H1 (cell line): ENCODE results near the gene TAMALIN. TPM values are rescaled to one million over a fixed set of nuclear protein-coding genes. Genes with fewer than 3 reads are reported as not detected.

ENCODE experiments used
- RXRA ChIP-seq: IDR thresholded peaks from 2 replicates; pipeline ENCODE4 v1.6.1; 2011; ENCODE audit warnings: low read depth, mild to moderate bottlenecking, low read length, moderate library complexity; ENCODE audit not compliant: insufficient read depth
- polyA plus RNA-seq, 7 experiments: library from polyadenylated mRNA; depleted of rRNA in 3 of 7; stranded (reverse) in 5 of 7; unstranded in 2 of 7; fragments of >200 nt in 5 of 7; fragments of 200-250 nt in 2 of 7; gene quantifications; 1 replicate in 5 of 7; 2 replicates in 1 of 7; 4 replicates in 1 of 7; pipeline versions ENCODE4 v1.2.1 to v1.2.3, GENCODE V29; 2011 to 2013; ENCODE audit warnings: missing spikeins in 2 of 7, mixed read lengths in 2 of 7
- total RNA-seq: library from RNA; stranded (reverse); fragmentation: NEBNext Ultra II Directional; extraction: Animal tissue kit (Norgen Biotek cat#: 25700); gene quantifications from 2 replicates; pipeline ENCODE4 v1.2.1, GENCODE V29; 2021
- TF ChIP-seq, protein P1 (sequence below), 3 experiments: IDR thresholded peaks; 1 replicate in 2 of 3; 2 replicates in 1 of 3; pipeline versions ENCODE4 v1.5.1 to v1.6.1; 2011; ENCODE audit warnings: low read length in 3 of 3, mild to moderate bottlenecking in 3 of 3, inconsistent platforms in 2 of 3, low read depth in 1 of 3, moderate library complexity in 1 of 3; ENCODE audit not compliant: insufficient read depth in 1 of 3; ENCODE audit errors: control extremely low read depth in 1 of 3

Gene TAMALIN
- total and polyA plus RNA-seq, 2 of the 8 experiments (the other 6 are each of a cell fraction or from before 2014, with no cell fraction given): 2.6 to 4.9 TPM

DNA sequence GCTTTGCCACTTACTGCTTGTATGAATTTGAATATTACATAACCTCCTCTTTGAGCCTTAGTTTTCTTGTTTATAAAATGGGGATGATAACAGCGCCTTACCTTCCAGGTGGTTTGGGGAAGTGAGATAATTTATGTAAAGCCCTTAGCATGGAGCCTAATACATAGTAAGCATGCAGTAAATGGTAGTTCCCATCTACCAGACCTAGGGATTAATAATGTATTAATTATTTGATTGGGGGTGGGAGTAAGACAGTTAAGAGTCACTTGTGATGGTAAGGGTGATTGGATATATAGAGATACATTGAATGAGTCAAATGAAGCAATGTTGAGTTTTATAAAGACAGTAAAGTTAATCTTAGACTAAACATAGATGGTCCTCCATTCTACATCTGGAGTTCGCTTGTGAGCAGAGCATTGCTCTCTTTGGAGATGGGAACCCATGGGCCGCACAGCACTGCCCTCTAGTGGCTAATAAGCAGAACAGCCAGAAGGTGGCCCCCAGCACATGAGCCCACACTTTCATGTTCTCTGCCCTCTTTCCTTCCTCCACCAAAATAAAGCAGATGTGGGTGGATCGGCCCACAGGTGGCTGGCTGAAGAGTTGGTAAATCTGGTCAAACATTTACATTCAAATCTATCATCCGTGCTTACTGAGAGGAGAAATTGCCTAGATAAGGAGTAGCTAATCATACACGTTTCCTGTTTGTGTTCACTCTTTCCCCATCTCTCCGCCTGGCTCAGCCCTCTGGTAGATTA lies 26.5 kb upstream of the TAMALIN start (continued):
- TF ChIP-seq, protein P1, sequence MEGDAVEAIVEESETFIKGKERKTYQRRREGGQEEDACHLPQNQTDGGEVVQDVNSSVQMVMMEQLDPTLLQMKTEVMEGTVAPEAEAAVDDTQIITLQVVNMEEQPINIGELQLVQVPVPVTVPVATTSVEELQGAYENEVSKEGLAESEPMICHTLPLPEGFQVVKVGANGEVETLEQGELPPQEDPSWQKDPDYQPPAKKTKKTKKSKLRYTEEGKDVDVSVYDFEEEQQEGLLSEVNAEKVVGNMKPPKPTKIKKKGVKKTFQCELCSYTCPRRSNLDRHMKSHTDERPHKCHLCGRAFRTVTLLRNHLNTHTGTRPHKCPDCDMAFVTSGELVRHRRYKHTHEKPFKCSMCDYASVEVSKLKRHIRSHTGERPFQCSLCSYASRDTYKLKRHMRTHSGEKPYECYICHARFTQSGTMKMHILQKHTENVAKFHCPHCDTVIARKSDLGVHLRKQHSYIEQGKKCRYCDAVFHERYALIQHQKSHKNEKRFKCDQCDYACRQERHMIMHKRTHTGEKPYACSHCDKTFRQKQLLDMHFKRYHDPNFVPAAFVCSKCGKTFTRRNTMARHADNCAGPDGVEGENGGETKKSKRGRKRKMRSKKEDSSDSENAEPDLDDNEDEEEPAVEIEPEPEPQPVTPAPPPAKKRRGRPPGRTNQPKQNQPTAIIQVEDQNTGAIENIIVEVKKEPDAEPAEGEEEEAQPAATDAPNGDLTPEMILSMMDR (IDR thresholded peaks at IDR 0.05; ENCODE audit: control extremely low read depth in 1 of 3, insufficient read depth in 1 of 3, low read depth in 1 of 3, low read length in 3 of 3): peak; percentile 94 to 97 (median 96)
- no peak for TF ChIP-seq RXRA
